ENCODE measurements around the gene CRTC3.

GRCh38 chr15:90691982-90692773 is 162.5 kb downstream of the CRTC3 start:
- TF ChIP-seq PKNOX1 (IDR thresholded peaks at IDR 0.05) (no peak), BHLHE40 (IDR thresholded peaks at IDR 0.05; ENCODE audit: borderline replicate concordance) (no peak), TARDBP (IDR thresholded peaks at IDR 0.05) (no peak), FOXK2 (IDR thresholded peaks at IDR 0.05) (no peak), SUZ12 (IDR thresholded peaks at IDR 0.05) (no peak), ZNF384 (IDR thresholded peaks at IDR 0.05) (no peak), ARNT (IDR thresholded peaks at IDR 0.05) (no peak), SP1 (IDR thresholded peaks at IDR 0.05) (no peak)
